Right cardiac atrium (tissue), 5 donors: ENCODE results near the gene ADCY3. TPM values are rescaled to one million over a fixed set of nuclear protein-coding genes. Genes with fewer than 3 reads are reported as not detected.

Experiments
- ATAC-seq, 2 donors: fragments of 200-7000 bp; cut with Tn5 transposase; one replicate each; pipeline versions ENCODE4 v1.8.0 to v1.9.1; 2020; ENCODE audit warnings: moderate library complexity in 2 of 2, mild to moderate bottlenecking in 1 of 2
- DNase-seq, 3 donors: peaks; one replicate each; pipeline ENCODE4 v3.0.0-alpha.2; 2020
- H3K27ac ChIP-seq: one replicate; pipeline ENCODE4 v1.5.1; 2013; ENCODE audit warnings: mild to moderate bottlenecking, low read length, control low read depth, moderate library complexity
- H3K27me3 ChIP-seq: one replicate; pipeline ENCODE4 v1.6.1; 2013; ENCODE audit not compliant: control insufficient read depth, insufficient read depth
- H3K4me1 ChIP-seq: one replicate; pipeline ENCODE4 v1.6.1; 2013; ENCODE audit warnings: low read length; ENCODE audit not compliant: control insufficient read depth, insufficient read depth
- H3K4me3 ChIP-seq: one replicate; pipeline ENCODE4 v1.5.1; 2013; ENCODE audit warnings: low read length, control low read depth
- H3K9me3 ChIP-seq: one replicate; pipeline ENCODE4 v1.6.1; 2013; ENCODE audit warnings: low read length; ENCODE audit not compliant: control insufficient read depth
- WGBS: extraction: QIAGEN DNeasy Blood & Tissue Kit; methylation state at CpG from one replicate; pipeline ENCODE4 v1.1.7; 2013; 5-methylcytosine and 5-hydroxymethylcytosine counted together
- intact Hi-C, 4 donors: fragments of 100-400 bp; cut with DNase I; formaldehyde crosslinking; loops; one replicate each; pipeline versions ENCODE4 v1.11.0 to v1.14.0; 2022 to 2023
- long read RNA-seq, 4 donors: library from polyadenylated mRNA; unstranded; transcript quantifications; one replicate each; pipeline ENCODE4 v2.0.0, GENCODE V29; 2020 to 2021
- polyA plus RNA-seq: library from polyadenylated mRNA; stranded (reverse); fragments of 200-250 nt; gene quantifications from one replicate; pipeline ENCODE4 v1.2.3, GENCODE V29; 2013
- total RNA-seq, 4 donors: library from RNA; stranded (reverse); fragmentation: NEBNext Ultra II Directional; extraction: Animal tissue kit (Norgen Biotek cat#: 25700); gene quantifications; one replicate each; pipeline ENCODE4 v1.2.1, GENCODE V29; 2021
- donor health status: healthy with polysubstance abuse.
- donor health status: DM: no; HTN: yes; CAD: no.
- donor health status: DM: no; HTN: no; CAD: no.
- donor health status: DM: no; HTN: yes; CAD: no; lungs with severe emphysema.
- donor health status: DM: yes; HTN: yes; CAD: no.

ADCY3 gene
- total RNA-seq (10 to 100 TPM; 11.7 to 30.4 (median 17.4) TPM), polyA plus RNA-seq (17.1 TPM)
- long read RNA-seq, donor 1, full-length matches to known transcripts, result 1 of 19 reads
- long read RNA-seq, donor 1, partial matches to known transcripts, result 9 of 19 reads
- long read RNA-seq, donor 1, other reads (novel, unspliced or antisense), result 9 of 19 reads
- long read RNA-seq, donor 2, full-length matches to known transcripts, result 3 of 17 reads
- long read RNA-seq, donor 2, partial matches to known transcripts, result 3 of 17 reads
- long read RNA-seq, donor 2, other reads (novel, unspliced or antisense), result 11 of 17 reads
- long read RNA-seq, donor 3, full-length matches to known transcripts, result 5 of 38 reads
- long read RNA-seq, donor 3, partial matches to known transcripts, result 18 of 38 reads
- long read RNA-seq, donor 3, other reads (novel, unspliced or antisense), result 15 of 38 reads
- long read RNA-seq, donor 4, full-length matches to known transcripts, result 1 of 22 reads
- long read RNA-seq, donor 4, partial matches to known transcripts, result 5 of 22 reads
- long read RNA-seq, donor 4, other reads (novel, unspliced or antisense), result 16 of 22 reads

DNA sequence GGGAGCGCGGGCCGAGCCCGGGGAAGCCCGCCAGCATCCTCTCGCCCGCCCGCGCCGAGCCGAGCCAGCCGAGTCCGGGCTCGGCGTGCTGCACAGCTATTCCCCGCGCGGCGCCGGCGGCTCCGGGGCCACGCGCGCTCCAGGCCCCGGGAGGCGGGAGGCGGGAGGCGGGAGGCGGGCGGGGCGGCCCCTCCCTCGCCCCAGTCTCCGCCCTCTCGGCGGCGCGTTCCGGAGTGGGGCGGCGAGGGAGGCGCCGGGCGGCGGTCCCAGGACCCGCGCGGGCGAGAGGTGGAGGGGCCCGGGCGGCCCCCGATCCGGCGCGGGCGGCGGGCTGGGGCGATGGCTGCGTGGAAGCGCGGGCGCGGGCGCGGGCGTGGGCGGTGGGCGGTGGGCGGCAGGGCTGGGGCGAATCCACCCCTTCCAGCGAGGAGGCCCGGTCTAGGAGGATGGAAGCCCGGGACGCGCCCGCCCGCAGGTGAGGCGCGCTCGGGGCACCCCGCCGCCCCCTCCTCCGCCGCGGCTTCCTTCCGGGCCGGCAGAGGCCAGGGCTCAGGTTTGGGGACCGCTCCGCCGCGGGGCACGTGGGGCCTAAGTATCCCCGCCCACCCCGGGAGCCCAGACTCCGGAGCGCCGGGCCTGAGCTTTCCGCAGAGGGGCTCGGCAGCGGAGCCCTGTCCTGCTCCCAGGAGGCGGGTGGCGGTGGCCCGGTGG is at the start of gene ADCY3:
TSS of gene ADCY3 (minus strand) at position 140 of the 711 bp plus-strand sequence. CDS start 1,250 bp downstream, outside the sequence.
- WGBS, result under 1% methylated on average over 103 of the region's 103 CpGs
- intact Hi-C loops, result no loop called here
- Histone ChIP-seq H3K9me3 (no peaks in the 10 kb centered on the region), H3K27ac (no peak within 1 kb of the TSS), H3K4me1 (peaks cover 4% of the 10 kb centered on the region), H3K4me3 (peak within 1 kb of the TSS; percentile 95), H3K27me3 (no peaks in the 10 kb centered on the region)
- ATAC-seq (peak; percentile 68 to 84), DNase-seq (peak; percentile 62 to 87 (median 85))

DNA sequence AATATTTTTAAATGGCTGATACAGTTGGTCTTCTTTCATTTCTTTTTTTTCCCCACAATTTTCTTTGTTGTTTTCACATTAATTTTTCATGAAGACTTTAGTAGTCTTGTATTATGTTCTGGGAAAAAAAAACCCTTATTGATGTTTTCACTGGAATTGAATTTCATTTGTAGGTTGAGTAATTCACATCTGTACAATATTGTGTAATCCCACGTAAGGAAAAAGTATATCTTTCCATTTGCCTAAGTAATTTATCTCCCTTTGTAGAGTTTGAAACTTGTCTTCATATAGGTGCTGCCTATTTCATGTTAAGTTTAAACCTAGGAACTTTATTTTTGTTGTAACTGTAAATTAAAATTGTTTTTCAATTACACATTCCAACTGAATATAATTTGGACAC is 49.7 kb upstream of the ADCY3 start:
- intact Hi-C loops, result loop anchor here in 2 of 4 donors (5.0 to 10.0 kb wide), 2 partner anchors 73 to 225 kb away; partner anchors contain the start of gene EFR3B (in 1 of the 2)
- WGBS, result 80% methylated on average over 1 of the region's 1 CpG
- no peaks in the 10 kb centered on the region for H3K4me1 ChIP-seq

DNA sequence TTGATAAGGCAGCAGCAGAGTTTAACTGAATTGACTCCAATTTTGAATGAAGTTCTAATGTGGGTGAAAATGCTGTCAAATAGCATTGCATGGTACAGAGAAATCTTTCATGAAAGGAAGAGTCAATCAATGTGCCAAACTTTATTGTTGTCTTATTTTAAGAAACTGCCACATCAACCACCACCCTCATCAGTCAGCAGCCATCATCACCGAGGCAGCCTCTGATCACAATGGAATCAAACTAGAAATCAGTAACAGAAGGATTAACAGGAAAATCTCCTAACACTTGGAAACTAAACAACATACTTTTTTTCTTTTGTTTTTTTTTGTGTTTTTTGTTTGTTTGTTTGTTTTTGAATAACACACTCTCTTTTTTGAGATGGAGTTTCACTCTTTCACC is 41.9 kb upstream of the ADCY3 start:
- Histone ChIP-seq H3K4me1 (peaks cover 3% of the 10 kb centered on the region), H3K27ac (no peak overlapping the region), H3K27me3 (no peaks in the 10 kb centered on the region), H3K4me3 (no peak overlapping the region), H3K9me3 (no peaks in the 10 kb centered on the region)
- DNase-seq (no peak), ATAC-seq (no peak)
- intact Hi-C loops, result no loop called here
- 98% methylated on average over 1 of the region's 1 CpG for WGBS

More for the DNA sequence above, 49.7 kb upstream of the ADCY3 start:
- no peak for ATAC-seq
- no peak overlapping the region for H3K4me3 ChIP-seq
- no peak overlapping the region for H3K27ac ChIP-seq
- no peaks in the 10 kb centered on the region for H3K27me3 ChIP-seq
- DNase-seq, result no peak
- H3K9me3 ChIP-seq, result no peaks in the 10 kb centered on the region

DNA sequence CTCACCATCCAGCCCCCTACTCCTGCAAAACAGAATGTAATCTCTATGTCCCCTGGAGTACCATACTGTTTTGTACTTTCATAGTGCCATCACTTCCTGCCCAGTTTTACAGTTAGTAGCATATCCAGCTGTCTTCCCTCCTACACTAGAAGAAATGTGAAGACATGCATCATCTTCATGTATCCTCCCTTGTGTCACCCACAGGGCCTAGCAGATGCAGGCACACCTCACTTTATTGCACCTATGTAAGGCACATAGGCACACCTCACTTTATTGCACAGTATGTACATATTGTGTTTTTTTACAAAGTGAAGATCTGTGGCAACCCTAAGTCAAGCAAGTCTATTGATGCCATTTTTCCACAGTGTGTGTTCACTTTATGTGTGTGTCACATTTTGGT is 39.7 kb upstream of the ADCY3 start:
- DNase-seq (no peak), ATAC-seq (no peak)
- Histone ChIP-seq H3K9me3 (no peaks in the 10 kb centered on the region), H3K27me3 (no peaks in the 10 kb centered on the region), H3K27ac (no peak overlapping the region), H3K4me1 (peaks cover 3% of the 10 kb centered on the region), H3K4me3 (no peak overlapping the region)
- intact Hi-C loops, result no loop called here

DNA sequence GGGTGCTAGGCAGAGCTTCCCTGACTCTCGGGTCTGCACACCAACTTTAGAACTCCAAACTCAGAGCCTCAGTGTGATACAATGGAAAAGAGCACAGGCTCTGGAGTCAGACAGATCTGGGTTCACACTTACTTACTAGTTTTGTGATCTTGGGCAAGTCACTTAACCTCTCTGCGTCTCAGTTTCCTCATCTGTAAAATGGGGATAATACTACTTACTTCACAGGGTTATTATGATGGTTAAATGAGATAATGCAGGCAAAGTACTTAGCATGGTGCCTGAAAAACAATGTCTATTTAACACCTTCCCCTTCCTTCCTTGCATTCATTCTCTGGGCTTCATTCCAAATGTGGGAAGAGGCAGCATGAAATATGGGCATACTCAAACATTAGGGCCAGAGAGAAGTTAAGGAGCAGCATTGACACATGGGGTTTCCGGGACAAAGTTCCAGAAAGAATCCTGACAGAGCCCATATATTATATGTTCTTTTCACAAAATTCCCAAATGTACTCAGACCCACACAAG is 38.4 kb upstream of the ADCY3 start:
- intact Hi-C loops, result no loop called here
- no peak for DNase-seq
- Histone ChIP-seq H3K27ac (no peak overlapping the region), H3K9me3 (no peaks in the 10 kb centered on the region), H3K4me3 (no peak overlapping the region), H3K27me3 (no peaks in the 10 kb centered on the region), H3K4me1 (peaks cover 3% of the 10 kb centered on the region)
- WGBS, result 89% methylated on average over 3 of the region's 3 CpGs
- no peak for ATAC-seq

DNA sequence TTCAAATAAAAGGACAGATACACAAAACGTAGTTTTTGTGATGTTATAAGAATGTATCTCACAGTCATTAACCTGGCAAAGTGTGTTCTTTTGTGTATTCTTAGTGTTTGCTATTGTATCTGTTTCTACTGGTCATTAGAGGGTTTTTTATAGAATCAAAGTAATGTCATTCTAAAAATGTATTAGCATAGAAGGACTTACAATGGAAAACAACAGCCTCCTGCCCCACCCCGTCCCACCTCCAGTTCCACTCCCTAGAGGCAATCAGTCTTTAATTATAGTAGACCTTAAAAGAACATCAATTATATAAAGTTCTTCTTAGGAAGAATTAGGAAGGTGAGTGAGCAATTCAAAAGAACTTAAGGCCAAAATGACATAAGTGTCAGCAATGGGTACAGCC is 37.9 kb upstream of the ADCY3 start:
- 83% methylated on average over 2 of the region's 2 CpGs for WGBS
- ATAC-seq (no peak), DNase-seq (no peak)
- intact Hi-C loops, result no loop called here
- Histone ChIP-seq H3K4me3 (no peak overlapping the region), H3K27ac (no peak overlapping the region), H3K27me3 (no peaks in the 10 kb centered on the region), H3K9me3 (no peaks in the 10 kb centered on the region), H3K4me1 (peaks cover 3% of the 10 kb centered on the region)

DNA sequence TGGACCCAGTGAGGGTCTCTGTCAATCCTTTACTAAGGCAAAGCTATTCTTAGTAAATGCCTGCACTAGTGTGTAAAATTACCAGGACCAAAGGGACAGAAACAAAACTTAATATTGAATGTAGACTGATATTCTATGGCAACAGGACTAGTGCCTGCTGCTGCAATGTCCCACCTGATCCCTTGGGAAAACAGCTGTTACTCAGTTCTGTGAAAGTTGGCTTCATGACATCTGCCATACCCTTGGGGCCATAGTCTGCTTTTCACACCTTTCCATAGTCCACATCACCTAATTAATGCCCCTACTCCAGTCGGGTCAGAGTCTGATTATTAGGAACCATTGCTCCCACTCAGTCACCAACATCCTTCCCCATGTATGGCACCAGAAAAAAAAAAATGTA is 37.2 kb upstream of the ADCY3 start:
- Histone ChIP-seq H3K4me3 (no peak overlapping the region), H3K9me3 (no peaks in the 10 kb centered on the region), H3K4me1 (peaks cover 3% of the 10 kb centered on the region), H3K27ac (no peak overlapping the region), H3K27me3 (no peaks in the 10 kb centered on the region)
- DNase-seq (no peak), ATAC-seq (no peak)
- intact Hi-C loops, result no loop called here
- WGBS, result 80% methylated on average over 1 of the region's 1 CpG

DNA sequence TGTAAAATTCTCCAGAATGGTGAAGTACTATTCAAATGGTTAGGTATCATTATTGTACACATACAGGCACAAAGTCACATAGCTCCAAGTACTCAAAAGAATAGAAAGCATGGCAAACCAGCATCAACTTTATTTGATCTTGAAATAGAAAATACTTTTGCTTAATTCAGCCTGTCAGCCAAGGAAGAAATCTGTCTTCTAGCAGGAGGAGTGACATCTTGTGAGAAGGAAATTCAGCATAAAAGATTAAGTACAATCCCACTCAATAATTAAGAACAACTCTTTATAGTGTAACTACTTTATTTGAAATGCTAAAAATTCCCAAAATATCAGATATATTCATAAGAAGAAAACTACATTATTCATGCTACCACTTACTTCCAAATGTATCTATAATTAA is 35.9 kb upstream of the ADCY3 start:
- Histone ChIP-seq H3K9me3 (no peaks in the 10 kb centered on the region), H3K27me3 (no peaks in the 10 kb centered on the region), H3K4me3 (no peak overlapping the region), H3K27ac (no peak overlapping the region), H3K4me1 (peaks cover 3% of the 10 kb centered on the region)
- DNase-seq (no peak), ATAC-seq (no peak)
- intact Hi-C loops, result no loop called here

DNA sequence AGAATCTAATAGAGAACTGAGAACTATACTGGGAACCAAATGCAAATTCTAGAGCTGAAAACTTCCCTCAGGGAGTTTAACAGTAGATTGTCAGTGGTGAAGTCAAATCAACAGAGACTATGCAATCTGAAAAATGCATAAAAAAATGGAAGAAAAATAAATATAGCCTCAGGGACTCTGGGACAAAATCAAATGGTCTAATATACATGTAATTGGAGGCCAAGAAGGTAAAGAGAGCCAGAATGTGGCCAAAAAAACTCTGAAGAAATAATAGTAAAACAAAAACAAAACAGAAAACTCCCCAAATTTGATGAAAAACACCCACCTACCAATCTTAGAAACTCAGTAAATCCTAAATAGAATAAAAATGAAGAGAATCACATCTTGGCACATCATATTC is 35.2 kb upstream of the ADCY3 start:
- peaks cover 3% of the 10 kb centered on the region for H3K4me1 ChIP-seq
- intact Hi-C loops, result no loop called here
- no peak for ATAC-seq
- no peak overlapping the region for H3K27ac ChIP-seq
- no peaks in the 10 kb centered on the region for H3K9me3 ChIP-seq
- H3K27me3 ChIP-seq, result no peaks in the 10 kb centered on the region
- no peak for DNase-seq
- no peak overlapping the region for H3K4me3 ChIP-seq

DNA sequence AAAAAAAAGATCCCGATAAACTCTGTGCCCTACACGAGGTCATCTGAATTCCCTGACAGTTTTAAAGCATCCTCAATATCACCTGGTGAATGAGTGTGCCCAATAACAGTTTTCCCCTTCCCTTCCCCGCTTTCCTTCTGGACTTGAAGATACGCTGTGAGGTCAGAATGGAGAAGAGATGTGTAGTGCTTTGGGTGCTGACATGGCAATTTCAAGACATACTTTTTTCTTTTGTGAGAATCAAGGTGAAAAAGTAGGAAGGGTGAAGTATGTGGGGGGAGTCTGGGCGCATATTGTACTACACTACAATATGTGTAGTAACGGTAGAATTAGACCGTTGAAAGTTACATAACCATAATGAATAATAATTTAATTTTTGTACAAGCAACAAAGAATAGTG is 30.1 kb upstream of the ADCY3 start:
- Histone ChIP-seq H3K4me1 (no peaks in the 10 kb centered on the region), H3K27ac (no peak overlapping the region), H3K27me3 (no peaks in the 10 kb centered on the region), H3K4me3 (no peak overlapping the region), H3K9me3 (no peaks in the 10 kb centered on the region)
- 93% methylated on average over 7 of the region's 7 CpGs for WGBS
- no peak for ATAC-seq
- intact Hi-C loops, result no loop called here
- DNase-seq, result no peak

DNA sequence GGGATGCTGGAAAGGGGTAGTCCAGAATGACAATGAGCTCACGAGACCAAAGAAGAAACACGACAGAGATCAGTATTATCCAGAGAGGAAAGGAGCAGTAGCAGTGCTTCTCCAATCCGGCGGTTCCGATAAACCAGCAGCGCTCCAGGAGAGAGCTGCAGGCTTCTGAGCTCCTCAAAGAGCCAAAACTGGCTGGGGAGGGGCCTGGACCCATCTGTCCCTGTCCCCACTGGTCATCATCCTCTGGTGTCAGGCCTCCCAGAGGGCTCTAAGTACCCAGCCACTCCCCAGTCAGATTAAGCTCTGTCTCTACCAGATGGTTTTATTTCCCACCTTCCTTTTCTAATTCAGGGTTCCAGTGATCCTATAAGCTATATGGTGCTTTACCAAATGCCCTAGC is 28.5 kb upstream of the ADCY3 start:
- Histone ChIP-seq H3K27ac (no peak overlapping the region), H3K27me3 (no peaks in the 10 kb centered on the region), H3K4me3 (no peak overlapping the region), H3K4me1 (no peaks in the 10 kb centered on the region), H3K9me3 (no peaks in the 10 kb centered on the region)
- WGBS, result 81% methylated on average over 6 of the region's 6 CpGs
- intact Hi-C loops, result no loop called here
- DNase-seq (no peak), ATAC-seq (peak in 1 of 2 donors; percentile 16)
